ENCODE results near the gene XYLB.
A peak's percentile ranks its signal among the peaks of the same experiment; 100 is the strongest.

The XYLB gene

GRCh38 chr3:38454884-38455638, 108.5 kb downstream of the XYLB start:
- DNase-seq (ENCODE audit: low read depth in 2 of 2) = peak in 1 of 2 donors; percentile 29

- DNase-seq (ENCODE audit: low read depth in 2 of 2) = no peak
Observed at GRCh38 chr3:38455639-38456430, 109.2 kb downstream of the XYLB start.

- DNase-seq (ENCODE audit: low read depth in 2 of 2) = no peak
Observed at GRCh38 chr3:38457111-38458003, 110.8 kb downstream of the XYLB start.

GRCh38 chr3:38458796-38459498, 112.4 kb downstream of the XYLB start:
- no peak for DNase-seq (ENCODE audit: low read depth in 2 of 2)

- DNase-seq (ENCODE audit: low read depth in 2 of 2) = no peak
Observed at GRCh38 chr3:38459499-38460048, 113.0 kb downstream of the XYLB start.

- no peak for DNase-seq (ENCODE audit: low read depth in 2 of 2)
Observed at GRCh38 chr3:38460377-38461270, 114.0 kb downstream of the XYLB start.
